ENCODE measurements around the gene HYI.

Gene HYI

GRCh38 chr1:43444151-43444828 lies 9.4 kb downstream of the HYI start:
- in situ Hi-C loops (cut with HindIII; ENCODE audit: low sequenced_read_pairs) = no loop called here
- no peak for TF ChIP-seq CTCF (IDR thresholded peaks at IDR 0.05; ENCODE audit: low read depth, low read length)
- no peak for DNase-seq (ENCODE audit: low read depth, low spot score)
- no peak overlapping the region for H3K4me3 ChIP-seq (ENCODE audit: low read depth, low read length)

- no peak for DNase-seq (ENCODE audit: low read depth, low spot score)
- TF ChIP-seq CTCF (IDR thresholded peaks at IDR 0.05; ENCODE audit: low read depth, low read length) = no peak
- H3K4me3 ChIP-seq (ENCODE audit: low read depth, low read length) = no peak overlapping the region
- in situ Hi-C loops (cut with HindIII; ENCODE audit: low sequenced_read_pairs) = no loop called here
Observed at GRCh38 chr1:43443197-43443946, 10.4 kb downstream of the HYI start.

- in situ Hi-C loops (cut with HindIII; ENCODE audit: low sequenced_read_pairs) = no loop called here
- no peak for DNase-seq (ENCODE audit: low read depth, low spot score)
- no peak for TF ChIP-seq CTCF (IDR thresholded peaks at IDR 0.05; ENCODE audit: low read depth, low read length)
- H3K4me3 ChIP-seq (ENCODE audit: low read depth, low read length) = no peak overlapping the region
Observed at GRCh38 chr1:43442756-43443155, 11.0 kb downstream of the HYI start.

GRCh38 chr1:43441894-43442637 lies 11.7 kb downstream of the HYI start:
- no peak for TF ChIP-seq CTCF (IDR thresholded peaks at IDR 0.05; ENCODE audit: low read depth, low read length)
- no peak for DNase-seq (ENCODE audit: low read depth, low spot score)
- no peak overlapping the region for H3K4me3 ChIP-seq (ENCODE audit: low read depth, low read length)
- in situ Hi-C loops (cut with HindIII; ENCODE audit: low sequenced_read_pairs) = no loop called here

- DNase-seq (ENCODE audit: low read depth, low spot score) = no peak
- no peak for TF ChIP-seq CTCF (IDR thresholded peaks at IDR 0.05; ENCODE audit: low read depth, low read length)
- in situ Hi-C loops (cut with HindIII; ENCODE audit: low sequenced_read_pairs) = no loop called here
- H3K4me3 ChIP-seq (ENCODE audit: low read depth, low read length) = no peak overlapping the region
Observed at GRCh38 chr1:43441166-43441893, 12.4 kb downstream of the HYI start.

GRCh38 chr1:43440358-43440757 lies 13.4 kb downstream of the HYI start:
- no peak overlapping the region for H3K4me3 ChIP-seq (ENCODE audit: low read depth, low read length)
- TF ChIP-seq CTCF (IDR thresholded peaks at IDR 0.05; ENCODE audit: low read depth, low read length) = no peak
- in situ Hi-C loops (cut with HindIII; ENCODE audit: low sequenced_read_pairs) = no loop called here
- DNase-seq (ENCODE audit: low read depth, low spot score) = no peak
